Testis (tissue), 2 donors: Measurements from ENCODE around the gene TNFRSF13B.

ENCODE experiments used
- POLR2A ChIP-seq: fragments of 450-650 bp; IDR thresholded peaks from one replicate; pipeline ENCODE4 v1.6.1; 2017; ENCODE audit warnings: antibody characterized with exemption, mild to moderate bottlenecking, moderate library complexity
- TF ChIP-seq, protein P1 (sequence below), 3 experiments: fragments of 450-650 bp in 2 of 3; fragments of 200-600 bp in 1 of 3; sonication (generic) in 1 of 3; IDR thresholded peaks; one replicate each; pipeline ENCODE4 v1.5.1; 2016 to 2019; ENCODE audit warnings: antibody characterized with exemption in 3 of 3, mild to moderate bottlenecking in 2 of 3, moderate library complexity in 1 of 3

DNA sequence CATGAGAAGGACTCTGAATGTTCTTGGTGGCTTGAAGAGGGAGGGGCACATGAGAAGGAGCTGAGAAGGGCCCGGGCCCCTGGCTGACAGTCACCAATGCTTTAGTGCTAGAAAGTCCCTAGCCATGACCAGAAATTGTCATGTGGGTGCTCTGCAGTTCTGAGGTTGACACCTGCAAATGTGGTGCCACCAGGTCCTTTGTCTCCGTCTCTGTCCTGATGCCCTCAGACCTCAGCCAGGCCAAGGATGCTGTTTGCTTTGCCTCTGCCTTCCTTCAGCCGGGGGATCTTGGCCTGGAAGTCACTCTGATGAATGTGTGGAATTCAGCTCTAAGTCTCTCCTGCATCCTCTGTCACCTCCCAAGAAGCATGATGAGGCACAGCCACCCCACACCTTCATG lies 63.6 kb downstream of the TNFRSF13B start:
- TF ChIP-seq, protein P1, sequence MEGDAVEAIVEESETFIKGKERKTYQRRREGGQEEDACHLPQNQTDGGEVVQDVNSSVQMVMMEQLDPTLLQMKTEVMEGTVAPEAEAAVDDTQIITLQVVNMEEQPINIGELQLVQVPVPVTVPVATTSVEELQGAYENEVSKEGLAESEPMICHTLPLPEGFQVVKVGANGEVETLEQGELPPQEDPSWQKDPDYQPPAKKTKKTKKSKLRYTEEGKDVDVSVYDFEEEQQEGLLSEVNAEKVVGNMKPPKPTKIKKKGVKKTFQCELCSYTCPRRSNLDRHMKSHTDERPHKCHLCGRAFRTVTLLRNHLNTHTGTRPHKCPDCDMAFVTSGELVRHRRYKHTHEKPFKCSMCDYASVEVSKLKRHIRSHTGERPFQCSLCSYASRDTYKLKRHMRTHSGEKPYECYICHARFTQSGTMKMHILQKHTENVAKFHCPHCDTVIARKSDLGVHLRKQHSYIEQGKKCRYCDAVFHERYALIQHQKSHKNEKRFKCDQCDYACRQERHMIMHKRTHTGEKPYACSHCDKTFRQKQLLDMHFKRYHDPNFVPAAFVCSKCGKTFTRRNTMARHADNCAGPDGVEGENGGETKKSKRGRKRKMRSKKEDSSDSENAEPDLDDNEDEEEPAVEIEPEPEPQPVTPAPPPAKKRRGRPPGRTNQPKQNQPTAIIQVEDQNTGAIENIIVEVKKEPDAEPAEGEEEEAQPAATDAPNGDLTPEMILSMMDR (IDR thresholded peaks at IDR 0.05) = no peak
- TF ChIP-seq POLR2A = no peak
